GM12865 (cell line): ENCODE results near the gene EHBP1.

Experiments
- DNase-seq: peaks from one replicate; pipeline ENCODE4 v3.0.0; 2010; ENCODE audit warnings: low read depth
- H3K4me3 ChIP-seq: 2 replicates; pipeline ENCODE4 v1.5.1; 2011; ENCODE audit warnings: mild to moderate bottlenecking, low read depth, low read length, control low read depth
- TF ChIP-seq, protein P1 (sequence below): IDR thresholded peaks from 2 replicates; pipeline ENCODE4 v1.5.1; 2011; ENCODE audit warnings: low read length, control low read depth, low read depth, inconsistent platforms; ENCODE audit not compliant: insufficient read depth; ENCODE audit errors: missing control alignments

Gene EHBP1

GRCh38 chr2:62812921-62813825 lies 107.7 kb downstream of the EHBP1 start:
- TF ChIP-seq, protein P1, sequence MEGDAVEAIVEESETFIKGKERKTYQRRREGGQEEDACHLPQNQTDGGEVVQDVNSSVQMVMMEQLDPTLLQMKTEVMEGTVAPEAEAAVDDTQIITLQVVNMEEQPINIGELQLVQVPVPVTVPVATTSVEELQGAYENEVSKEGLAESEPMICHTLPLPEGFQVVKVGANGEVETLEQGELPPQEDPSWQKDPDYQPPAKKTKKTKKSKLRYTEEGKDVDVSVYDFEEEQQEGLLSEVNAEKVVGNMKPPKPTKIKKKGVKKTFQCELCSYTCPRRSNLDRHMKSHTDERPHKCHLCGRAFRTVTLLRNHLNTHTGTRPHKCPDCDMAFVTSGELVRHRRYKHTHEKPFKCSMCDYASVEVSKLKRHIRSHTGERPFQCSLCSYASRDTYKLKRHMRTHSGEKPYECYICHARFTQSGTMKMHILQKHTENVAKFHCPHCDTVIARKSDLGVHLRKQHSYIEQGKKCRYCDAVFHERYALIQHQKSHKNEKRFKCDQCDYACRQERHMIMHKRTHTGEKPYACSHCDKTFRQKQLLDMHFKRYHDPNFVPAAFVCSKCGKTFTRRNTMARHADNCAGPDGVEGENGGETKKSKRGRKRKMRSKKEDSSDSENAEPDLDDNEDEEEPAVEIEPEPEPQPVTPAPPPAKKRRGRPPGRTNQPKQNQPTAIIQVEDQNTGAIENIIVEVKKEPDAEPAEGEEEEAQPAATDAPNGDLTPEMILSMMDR = no peak
- DNase-seq = no peak
- no peak overlapping the region for H3K4me3 ChIP-seq

DNA sequence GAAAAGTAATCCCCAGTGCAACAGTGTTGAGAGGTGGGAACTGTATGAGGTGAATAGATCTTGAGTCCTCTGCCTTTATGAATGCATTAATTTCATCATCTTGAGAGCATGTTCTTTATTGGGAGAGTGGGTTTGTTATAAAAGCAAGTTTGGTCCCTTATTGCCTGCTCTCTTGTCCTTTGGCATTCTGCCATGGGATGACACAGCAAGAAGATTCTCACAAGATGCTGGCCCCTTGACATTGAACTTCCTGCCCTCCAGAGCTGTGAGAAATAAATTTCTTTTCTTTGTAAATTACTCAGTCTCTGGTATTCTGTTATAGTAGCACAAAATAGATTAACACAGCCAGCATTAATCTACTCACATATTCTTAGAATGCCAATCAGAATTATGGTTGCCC lies 108.6 kb downstream of the EHBP1 start:
- no peak overlapping the region for H3K4me3 ChIP-seq
- TF ChIP-seq, protein P1 = no peak
- DNase-seq = peak; percentile 19

GRCh38 chr2:62817348-62817747 lies 111.8 kb downstream of the EHBP1 start:
- DNase-seq = no peak
- TF ChIP-seq, protein P1 = no peak
- H3K4me3 ChIP-seq = no peak overlapping the region

- no peak for DNase-seq
- H3K4me3 ChIP-seq = no peak overlapping the region
- TF ChIP-seq, protein P1 = no peak
Observed at GRCh38 chr2:62817995-62818713, 112.6 kb downstream of the EHBP1 start.

DNA sequence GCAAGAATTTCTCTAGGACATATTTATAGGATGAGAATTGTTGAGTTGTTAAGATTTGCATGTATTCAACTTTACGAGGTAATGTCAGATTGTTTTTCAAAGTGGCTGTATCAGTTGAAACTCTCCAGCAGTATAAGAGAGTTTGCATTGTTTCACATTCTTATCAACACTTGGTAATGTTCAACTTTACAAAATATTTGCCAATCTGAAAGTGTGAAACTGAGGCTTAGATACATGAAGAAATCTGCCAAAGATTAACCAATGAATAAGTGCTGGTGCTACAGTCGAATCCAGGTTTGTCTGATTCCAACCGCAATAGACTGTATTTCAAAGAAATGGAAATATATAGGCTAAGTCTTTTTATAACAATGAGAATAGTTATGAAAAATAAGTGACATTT lies 117.0 kb downstream of the EHBP1 start:
- no peak for DNase-seq
- TF ChIP-seq, protein P1 = no peak

GRCh38 chr2:62824388-62824787 lies 118.9 kb downstream of the EHBP1 start:
- TF ChIP-seq, protein P1 = no peak
- H3K4me3 ChIP-seq = no peak overlapping the region
- DNase-seq = no peak

More for the DNA sequence above, 117.0 kb downstream of the EHBP1 start:
- no peak overlapping the region for H3K4me3 ChIP-seq
